ENCODE results near the gene CEP250. TPM values are rescaled to one million over a fixed set of nuclear protein-coding genes. Genes with fewer than 3 reads are reported as not detected.

Gene CEP250
- total and polyA plus RNA-seq, 2 of the 4 experiments (the other 2 are of a cell fraction): 22.7 to 35.1 TPM

DNA sequence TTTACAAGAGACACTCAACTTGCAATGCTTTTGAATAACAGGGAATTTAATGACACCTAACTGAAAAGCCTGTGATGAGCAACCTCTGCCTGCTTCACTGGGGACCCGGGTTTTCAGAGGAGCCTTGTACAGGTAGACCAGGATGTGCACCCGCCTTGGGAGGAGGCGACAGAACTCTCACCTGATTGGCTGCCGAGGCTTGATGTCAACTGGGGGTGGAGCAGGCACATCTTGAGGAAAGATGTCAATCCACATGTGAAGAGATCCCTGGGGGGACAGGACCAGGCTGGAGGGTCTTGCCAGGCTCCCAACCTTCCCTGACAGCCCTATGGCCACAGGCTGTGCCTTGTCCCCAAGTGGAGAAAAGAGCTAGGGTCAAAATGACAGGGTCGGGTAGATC is 106.3 kb downstream of the CEP250 start:
- TF ChIP-seq MXI1 (IDR thresholded peaks at IDR 0.05; ENCODE audit: borderline replicate concordance, low read depth, low read length): no peak
- no peak for TF ChIP-seq CHD1 (IDR thresholded peaks at IDR 0.05; ENCODE audit: low read depth, low read length)
- no peaks in the 10 kb centered on the region for H3K27me3 ChIP-seq (ENCODE audit: control insufficient read depth, insufficient read depth, low read length)
- H2AK9ac ChIP-seq (replicated peaks; ENCODE audit: low read depth, low read length, poor library complexity): no peak overlapping the region
- no peak overlapping the region for H2BK20ac ChIP-seq (ENCODE audit: low read depth, low read length)
- H3K23ac ChIP-seq (ENCODE audit: low read depth, low read length): no peak overlapping the region
- intact Hi-C loops (cut with micrococcal nuclease): loop anchor here (10.0 kb wide), 1 partner anchor 103 kb away; the partner anchor contains the start of genes CPNE1 and RBM12
- ChIA-PET CTCF (interaction anchor here (0.6 to 1.3 kb wide), 3 partner anchors 19 to 359 kb away, joined by 3 to 4 read pairs (median 3); no protein-coding TSS in a partner anchor), POLR2A (ENCODE audit: unreplicated experiment) (no interaction called here)
- H2BK15ac ChIP-seq (ENCODE audit: low read depth, low read length): no peak overlapping the region
- no peak overlapping the region for H3K4ac ChIP-seq (ENCODE audit: low read depth, low read length)
- no TSS peak for BruUV-seq (replicated peaks)
- H2AFZ ChIP-seq (replicated peaks; ENCODE audit: low read length, poor library complexity): no peak overlapping the region
- no peak overlapping the region for H4K5ac ChIP-seq (ENCODE audit: low read depth, low read length)
- no peaks in the 10 kb centered on the region for H3K9me3 ChIP-seq (ENCODE audit: control insufficient read depth, insufficient read depth, low read length)
- DNase-seq: no peak
- H3K4me1 ChIP-seq (ENCODE audit: control insufficient read depth, insufficient read depth, low read length): peaks cover 2% of the 10 kb centered on the region
- no peak for ATAC-seq (ENCODE audit: low read depth)
- in situ Hi-C loops (cut with MboI; ENCODE audit: low sequenced_read_pairs): no loop called here
- H3K56ac ChIP-seq (ENCODE audit: extremely low read depth, insufficient read depth, low read length): no peak overlapping the region
- no peak overlapping the region for H3K4me3 ChIP-seq (ENCODE audit: insufficient read depth, low read depth, low read length)
- H3K9me1 ChIP-seq (ENCODE audit: insufficient read depth, low read length): no peaks in the 10 kb centered on the region
- H3K27ac ChIP-seq (ENCODE audit: insufficient read depth, low read length): no peak overlapping the region
- H2BK5ac ChIP-seq (ENCODE audit: low read depth, low read length, poor library complexity, severe bottlenecking): no peak overlapping the region
- no peak overlapping the region for H3K18ac ChIP-seq (ENCODE audit: low read depth, low read length)
- H3K4me2 ChIP-seq (ENCODE audit: low read depth, low read length): no peak overlapping the region
- H3K9ac ChIP-seq (ENCODE audit: low read depth, low read length): no peak overlapping the region
- peaks cover 23% of the 10 kb centered on the region for H3K36me3 ChIP-seq (ENCODE audit: control insufficient read depth, insufficient read depth, low read length)
- no peak overlapping the region for H4K8ac ChIP-seq (ENCODE audit: low read depth in 2 of 2, low read length in 2 of 2)
- no CpG with 5 or more reads among the region's 5 CpGs for WGBS, 2 experiments (ENCODE audit: extremely low coverage in 2 of 2, insufficient read length in 1 of 2)
- no peaks in the 10 kb centered on the region for H3K79me1 ChIP-seq (ENCODE audit: low read depth in 1 of 2, low read length in 2 of 2)
- no peak overlapping the region for H2AK5ac ChIP-seq (ENCODE audit: low read depth, low read length)
- H2BK120ac ChIP-seq (ENCODE audit: low read depth, low read length): no peak overlapping the region
- H4K20me1 ChIP-seq (ENCODE audit: insufficient read depth, low read length): no peaks in the 10 kb centered on the region
- no peak overlapping the region for H4K91ac ChIP-seq (ENCODE audit: insufficient read depth, low read depth, low read length)
- dilution Hi-C loops (cut with HindIII; ENCODE audit: low sequenced_read_pairs, unreplicated experiment): no loop called here
- H3K14ac ChIP-seq (replicated peaks; ENCODE audit: low read depth, low read length): no peak overlapping the region
